Central memory CD4-positive, alpha-beta T cell (primary cell): ENCODE data around the gene GJA1.
"Not testable (repeated sequence)": the region's sequence is repeated elsewhere in the genome, so short reads cannot be mapped to it uniquely, and the experiment has no call there.

Source experiments
- DNase-seq: peaks from one replicate; pipeline ENCODE4 v3.0.0; 2022

GJA1 gene

GRCh38 chr6:121437851-121438651, 2.6 kb downstream of the GJA1 start:
- no peak for DNase-seq

GRCh38 chr6:121438869-121439268, 3.4 kb downstream of the GJA1 start:
- no peak for DNase-seq

GRCh38 chr6:121439475-121439874, 4.0 kb downstream of the GJA1 start:
- no peak for DNase-seq

GRCh38 chr6:121439926-121440325, 4.5 kb downstream of the GJA1 start:
- DNase-seq, result no peak

GRCh38 chr6:121441477-121441876, 6.0 kb downstream of the GJA1 start:
- DNase-seq, result no peak

- DNase-seq, result no peak
Observed at GRCh38 chr6:121442576-121442975, 7.1 kb downstream of the GJA1 start.

GRCh38 chr6:121443971-121444541, 8.6 kb downstream of the GJA1 start:
- DNase-seq, result no peak

- DNase-seq, result not testable (repeated sequence)
Observed at GRCh38 chr6:121446705-121447104, 11.3 kb downstream of the GJA1 start.

- not testable (repeated sequence) for DNase-seq
Observed at GRCh38 chr6:121447746-121448145, 12.3 kb downstream of the GJA1 start.

- not testable (repeated sequence) for DNase-seq
Observed at GRCh38 chr6:121448528-121448927, 13.1 kb downstream of the GJA1 start.

- DNase-seq, result no peak
Observed at GRCh38 chr6:121449331-121449730, 13.9 kb downstream of the GJA1 start.

GRCh38 chr6:121450242-121450641, 14.8 kb downstream of the GJA1 start:
- DNase-seq, result no peak

- DNase-seq, result no peak
Observed at GRCh38 chr6:121451250-121451649, 15.8 kb downstream of the GJA1 start.

- no peak for DNase-seq
Observed at GRCh38 chr6:121453191-121453590, 17.7 kb downstream of the GJA1 start.

- no peak for DNase-seq
Observed at GRCh38 chr6:121460170-121460569, 24.7 kb downstream of the GJA1 start.

GRCh38 chr6:121463087-121463486, 27.6 kb downstream of the GJA1 start:
- no peak for DNase-seq

- no peak for DNase-seq
Observed at GRCh38 chr6:121465101-121465500, 29.7 kb downstream of the GJA1 start.

- DNase-seq, result no peak
Observed at GRCh38 chr6:121479486-121480098, 44.1 kb downstream of the GJA1 start.

GRCh38 chr6:121480099-121480713, 44.8 kb downstream of the GJA1 start:
- no peak for DNase-seq

- no peak for DNase-seq
Observed at GRCh38 chr6:121482004-121482693, 46.7 kb downstream of the GJA1 start.

- DNase-seq, result no peak
Observed at GRCh38 chr6:121482751-121483150, 47.3 kb downstream of the GJA1 start.

- DNase-seq, result no peak
Observed at GRCh38 chr6:121485359-121485811, 49.9 kb downstream of the GJA1 start.

GRCh38 chr6:121491576-121491975, 56.1 kb downstream of the GJA1 start:
- no peak for DNase-seq
